Right lobe of liver (tissue), 4 donors: ENCODE measurements around the gene VMP1.

Experiments used
- POLR2A ChIP-seq: fragments of 450-650 bp; IDR thresholded peaks from one replicate; pipeline ENCODE4 v1.6.1; 2017; ENCODE audit warnings: antibody characterized with exemption, mild to moderate bottlenecking
- TF ChIP-seq, protein P1 (sequence below), 4 donors: fragments of 200-600 bp in 3 of 4; fragments of 450-650 bp in 1 of 4; IDR thresholded peaks; one replicate each; pipeline versions ENCODE4 v1.5.1 to v1.8.0; 2016 to 2022; ENCODE audit warnings: antibody characterized with exemption in 4 of 4, mild to moderate bottlenecking in 2 of 4
- donor health status: DM: no; HTN: no; CAD: no.
- donor health status: DM: no; HTN: no; CAD: no.
- donor health status: DM: no; HTN: yes; CAD: no.

DNA sequence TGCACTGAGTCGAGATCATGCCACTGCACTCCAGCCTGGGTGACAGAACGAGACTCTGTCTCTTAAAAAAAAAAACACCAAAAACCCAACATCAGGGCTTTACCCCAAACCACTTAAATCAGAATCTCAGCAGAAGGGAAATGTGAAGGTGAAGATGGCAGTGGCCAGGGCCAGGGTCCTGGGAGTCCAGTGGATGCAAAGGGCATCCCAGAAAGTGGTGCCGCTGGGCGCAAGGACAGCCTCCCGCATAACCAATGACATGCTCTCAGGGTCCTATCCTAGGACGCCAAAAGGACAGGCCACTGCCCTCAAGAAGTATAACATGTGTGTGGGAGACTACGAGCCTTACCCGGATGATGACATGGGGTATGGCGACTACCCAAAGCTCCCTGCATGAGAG, 177.4 kb downstream of the VMP1 start:
- TF ChIP-seq POLR2A, result no peak
- TF ChIP-seq, protein P1, sequence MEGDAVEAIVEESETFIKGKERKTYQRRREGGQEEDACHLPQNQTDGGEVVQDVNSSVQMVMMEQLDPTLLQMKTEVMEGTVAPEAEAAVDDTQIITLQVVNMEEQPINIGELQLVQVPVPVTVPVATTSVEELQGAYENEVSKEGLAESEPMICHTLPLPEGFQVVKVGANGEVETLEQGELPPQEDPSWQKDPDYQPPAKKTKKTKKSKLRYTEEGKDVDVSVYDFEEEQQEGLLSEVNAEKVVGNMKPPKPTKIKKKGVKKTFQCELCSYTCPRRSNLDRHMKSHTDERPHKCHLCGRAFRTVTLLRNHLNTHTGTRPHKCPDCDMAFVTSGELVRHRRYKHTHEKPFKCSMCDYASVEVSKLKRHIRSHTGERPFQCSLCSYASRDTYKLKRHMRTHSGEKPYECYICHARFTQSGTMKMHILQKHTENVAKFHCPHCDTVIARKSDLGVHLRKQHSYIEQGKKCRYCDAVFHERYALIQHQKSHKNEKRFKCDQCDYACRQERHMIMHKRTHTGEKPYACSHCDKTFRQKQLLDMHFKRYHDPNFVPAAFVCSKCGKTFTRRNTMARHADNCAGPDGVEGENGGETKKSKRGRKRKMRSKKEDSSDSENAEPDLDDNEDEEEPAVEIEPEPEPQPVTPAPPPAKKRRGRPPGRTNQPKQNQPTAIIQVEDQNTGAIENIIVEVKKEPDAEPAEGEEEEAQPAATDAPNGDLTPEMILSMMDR (IDR thresholded peaks at IDR 0.05), result no peak
